Stimulated activated CD4-positive, alpha-beta T cell treated with anti-CD3 and anti-CD28 coated beads, Interleukin-1b, Interleukin-23, amount 100 ng/mL, for 24 hours (primary cell): Measurements from ENCODE around the gene USP35.

Experiments used
- DNase-seq, 4 experiments: peaks; one replicate each; pipeline ENCODE4 v3.0.0-alpha.2; 2020; ENCODE audit warnings: low read depth in 4 of 4, low spot score in 1 of 4

USP35 gene

DNA sequence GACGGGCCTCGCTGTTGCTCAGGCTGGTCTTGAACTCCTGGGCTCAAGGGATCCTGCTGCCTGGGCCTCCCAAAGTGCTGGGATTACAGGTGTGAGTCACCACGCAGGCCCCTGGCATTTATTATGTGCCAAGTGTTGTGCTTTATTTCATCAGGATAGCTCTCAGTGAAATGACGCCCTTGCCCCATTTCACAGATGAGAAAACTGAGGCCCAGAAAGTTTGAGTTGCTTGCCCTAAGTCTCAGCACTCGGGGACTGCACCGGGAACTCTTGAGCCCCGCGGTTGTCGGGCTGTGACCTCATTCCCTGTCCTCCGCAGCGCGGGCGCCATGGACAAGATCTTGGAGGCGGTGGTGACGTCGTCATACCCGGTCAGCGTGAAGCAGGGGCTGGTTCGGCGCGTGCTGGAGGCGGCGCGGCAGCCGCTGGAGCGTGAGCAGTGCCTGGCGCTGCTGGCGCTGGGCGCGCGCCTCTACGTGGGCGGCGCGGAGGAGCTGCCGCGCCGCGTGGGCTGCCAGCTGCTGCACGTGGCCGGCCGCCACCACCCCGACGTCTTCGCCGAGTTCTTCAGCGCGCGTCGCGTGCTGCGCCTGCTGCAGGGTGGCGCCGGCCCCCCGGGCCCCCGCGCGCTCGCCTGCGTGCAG lies 7.3 kb downstream of the USP35 start:
- no peak for DNase-seq

DNA sequence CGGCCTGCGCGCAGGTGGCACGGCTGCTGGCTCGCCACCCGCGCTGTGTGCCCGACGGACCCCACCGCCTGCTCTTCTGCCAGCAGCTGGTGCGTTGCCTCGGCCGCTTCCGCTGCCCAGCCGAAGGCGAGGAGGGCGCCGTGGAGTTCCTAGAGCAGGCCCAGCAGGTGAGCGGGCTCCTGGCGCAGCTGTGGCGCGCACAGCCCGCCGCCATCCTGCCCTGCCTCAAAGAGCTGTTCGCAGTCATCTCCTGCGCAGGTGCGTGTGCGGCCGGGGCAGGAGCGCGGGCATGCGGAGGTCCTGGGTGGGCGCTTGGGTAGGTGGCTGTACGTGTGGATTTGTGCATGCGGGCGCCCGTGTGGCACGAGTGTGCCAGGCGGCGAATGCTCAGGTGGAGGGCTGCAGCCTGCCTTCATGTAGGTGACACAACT lies 8.0 kb downstream of the USP35 start:
- DNase-seq: no peak

DNA sequence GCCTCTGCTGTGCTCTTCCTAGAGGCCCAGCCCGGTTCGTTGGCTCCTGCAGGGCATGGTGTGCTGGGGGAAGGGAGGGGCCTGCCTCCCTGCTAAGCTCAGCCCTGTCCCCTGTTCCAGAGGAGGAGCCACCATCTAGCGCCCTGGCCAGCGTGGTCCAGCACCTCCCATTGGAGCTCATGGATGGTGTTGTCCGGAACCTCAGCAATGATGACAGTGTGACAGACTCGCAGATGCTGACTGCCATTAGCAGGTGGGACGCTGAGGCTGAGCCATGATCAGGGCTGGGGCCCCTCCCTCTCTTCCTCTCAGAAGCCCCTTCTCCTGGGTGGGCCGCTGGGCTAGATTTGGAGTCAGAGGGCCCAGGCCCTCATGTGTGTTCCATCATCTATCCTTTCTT lies 9.1 kb downstream of the USP35 start:
- no peak for DNase-seq

DNA sequence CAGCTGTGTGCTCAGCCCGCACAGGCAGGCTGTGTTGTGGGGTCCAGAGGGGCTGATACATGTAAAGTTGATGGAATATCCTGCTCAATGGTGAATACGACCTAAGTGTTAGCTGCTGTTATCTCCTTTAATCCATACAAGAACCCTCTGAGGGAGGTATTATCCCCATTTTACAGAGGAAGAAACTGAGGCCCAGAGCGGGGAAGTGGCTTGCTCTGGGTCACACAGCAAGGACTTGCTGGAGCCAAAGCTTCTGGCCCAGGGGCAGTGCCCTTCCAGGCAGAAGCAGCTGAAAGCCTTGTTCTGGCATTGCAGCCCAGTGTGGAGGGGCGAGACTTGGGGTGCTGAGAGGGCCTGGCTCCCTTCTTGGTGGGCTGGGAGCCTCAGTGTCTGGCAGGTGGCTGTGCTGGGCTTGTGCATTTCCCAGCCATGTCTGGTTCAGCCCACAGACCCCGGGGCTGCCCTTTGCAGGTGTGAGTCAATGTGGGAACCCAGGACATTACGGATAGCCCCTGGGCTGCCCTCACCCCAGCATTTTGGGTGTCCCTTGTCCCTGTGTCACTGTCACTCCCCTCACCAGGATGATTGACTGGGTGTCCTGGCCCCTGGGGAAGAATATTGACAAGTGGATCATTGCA lies 10.4 kb downstream of the USP35 start:
- no peak for DNase-seq

DNA sequence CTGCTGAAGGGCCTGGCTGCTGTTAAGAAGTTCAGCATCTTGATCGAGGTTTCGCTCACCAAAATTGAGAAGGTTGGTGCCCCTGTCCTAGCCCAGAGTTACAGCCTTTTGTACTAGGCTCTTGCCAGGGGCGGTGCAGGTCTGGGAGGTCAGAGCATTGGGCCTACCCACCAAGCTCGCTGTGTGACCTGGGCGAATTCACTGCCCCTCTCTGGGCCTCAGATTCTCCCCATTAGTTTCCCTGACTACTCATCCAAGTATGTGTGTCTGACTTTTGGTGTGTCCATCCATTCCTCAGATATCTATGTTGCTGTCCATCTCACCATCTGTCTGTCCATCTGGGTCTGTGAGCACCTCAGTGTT lies 10.9 kb downstream of the USP35 start:
- DNase-seq: no peak

DNA sequence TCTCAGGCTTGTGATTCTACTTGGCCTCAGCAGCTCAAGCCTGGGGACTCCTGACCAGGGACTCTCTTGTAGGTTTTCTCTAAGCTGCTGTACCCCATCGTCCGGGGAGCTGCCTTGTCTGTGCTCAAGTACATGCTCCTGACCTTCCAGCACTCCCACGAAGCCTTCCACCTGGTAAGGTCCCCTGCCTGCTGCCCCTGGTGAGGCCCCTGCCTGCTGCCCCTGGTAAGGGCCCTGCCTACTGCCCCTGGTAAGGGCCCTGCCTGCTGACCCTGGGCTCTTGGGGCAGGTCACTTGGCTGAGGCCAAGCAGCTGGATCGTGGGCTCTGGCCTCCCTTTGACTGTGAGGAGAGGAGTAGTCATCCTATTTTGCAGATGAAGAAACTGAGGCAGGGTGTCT lies 11.3 kb downstream of the USP35 start:
- no peak for DNase-seq

DNA sequence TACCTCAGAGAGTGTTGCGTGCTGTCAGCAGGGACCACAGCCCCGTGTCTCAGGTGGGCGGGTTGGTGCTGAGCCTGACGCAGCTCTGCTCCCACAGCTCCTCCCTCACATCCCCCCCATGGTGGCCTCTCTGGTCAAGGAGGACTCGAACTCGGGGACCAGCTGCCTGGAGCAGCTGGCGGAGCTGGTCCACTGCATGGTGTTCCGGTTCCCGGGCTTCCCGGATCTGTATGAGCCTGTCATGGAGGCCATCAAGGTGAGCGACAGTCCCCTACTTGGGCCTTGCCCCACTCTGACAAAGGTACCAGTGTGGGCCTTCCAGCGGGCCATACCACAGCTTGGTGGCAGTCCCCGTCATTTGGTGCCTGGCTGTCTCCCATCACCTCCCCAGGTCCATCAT lies 11.8 kb downstream of the USP35 start:
- DNase-seq: no peak

DNA sequence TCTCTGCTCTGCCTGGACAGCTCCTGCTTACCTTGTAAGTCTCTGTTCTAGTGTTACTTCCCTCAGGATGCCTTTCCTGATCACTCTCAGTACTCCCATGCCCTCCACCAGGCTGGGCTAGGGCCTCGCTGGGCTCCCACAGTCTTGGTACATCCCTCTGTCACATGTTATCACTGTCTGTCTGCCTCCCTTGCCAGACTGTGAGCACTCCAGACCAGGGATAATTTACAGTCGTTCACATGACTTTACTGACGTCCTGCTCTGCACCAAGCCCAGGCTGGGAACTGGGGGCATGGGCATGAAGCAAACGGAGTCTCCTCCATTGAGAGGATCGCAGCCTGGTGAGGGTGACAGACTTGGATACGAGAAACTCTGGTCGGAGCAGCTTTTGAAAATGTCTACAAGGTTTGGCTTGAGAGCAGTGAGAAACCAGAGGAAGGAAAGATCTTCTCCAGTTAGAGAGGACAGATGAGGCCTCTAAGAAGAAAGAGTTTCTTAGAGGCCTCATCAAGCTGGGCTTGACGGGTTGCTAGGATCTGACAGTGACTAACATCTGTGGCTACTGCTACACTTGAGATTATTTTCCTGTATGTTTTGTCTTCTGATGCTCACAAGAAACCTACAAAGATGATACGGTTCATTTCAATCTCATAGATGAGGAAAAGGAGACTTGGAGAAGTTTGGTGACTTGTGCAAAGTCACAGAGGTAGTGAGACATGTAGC lies 12.5 kb downstream of the USP35 start:
- no peak for DNase-seq

DNA sequence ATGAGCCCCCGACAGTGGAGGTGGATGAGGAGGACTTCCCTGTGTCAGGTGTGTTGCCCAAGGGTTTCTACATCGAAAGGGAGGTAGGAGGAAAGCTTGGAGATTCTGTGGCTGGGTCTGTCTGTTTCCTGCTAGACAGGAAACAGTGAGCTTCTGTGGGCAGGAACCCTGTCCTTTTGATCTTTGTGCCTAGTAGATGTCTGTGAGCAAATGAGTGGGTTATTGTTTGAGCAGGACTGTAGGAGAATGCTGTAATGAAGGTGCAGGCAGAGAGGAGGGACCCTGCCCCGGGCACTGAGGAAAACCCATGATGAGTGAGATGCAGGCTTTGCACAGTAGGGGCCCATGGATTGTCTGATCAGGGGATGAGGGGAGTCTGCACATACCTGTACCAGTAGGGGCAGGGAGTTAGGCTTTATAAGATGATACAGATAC lies 14.0 kb downstream of the USP35 start:
- no peak for DNase-seq

DNA sequence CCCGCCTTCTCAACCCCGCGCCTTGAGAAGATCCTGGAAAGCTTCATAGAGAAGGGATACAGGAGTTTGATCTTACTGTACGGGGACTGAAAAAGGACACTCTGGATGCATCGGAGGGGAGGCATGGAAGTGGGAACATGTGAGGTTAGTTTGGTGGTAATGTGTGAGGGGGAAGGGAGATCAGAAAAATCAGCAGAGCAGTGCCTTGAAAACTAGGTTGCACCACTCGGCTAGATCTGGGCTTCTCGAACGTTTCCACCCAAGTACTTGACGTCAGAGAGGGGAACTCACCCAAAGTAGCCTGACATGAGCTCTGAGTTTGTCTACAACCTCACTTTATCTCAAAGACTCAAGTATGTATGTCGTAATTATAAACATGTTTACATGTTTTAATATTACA lies 14.5 kb downstream of the USP35 start:
- DNase-seq: no peak

DNA sequence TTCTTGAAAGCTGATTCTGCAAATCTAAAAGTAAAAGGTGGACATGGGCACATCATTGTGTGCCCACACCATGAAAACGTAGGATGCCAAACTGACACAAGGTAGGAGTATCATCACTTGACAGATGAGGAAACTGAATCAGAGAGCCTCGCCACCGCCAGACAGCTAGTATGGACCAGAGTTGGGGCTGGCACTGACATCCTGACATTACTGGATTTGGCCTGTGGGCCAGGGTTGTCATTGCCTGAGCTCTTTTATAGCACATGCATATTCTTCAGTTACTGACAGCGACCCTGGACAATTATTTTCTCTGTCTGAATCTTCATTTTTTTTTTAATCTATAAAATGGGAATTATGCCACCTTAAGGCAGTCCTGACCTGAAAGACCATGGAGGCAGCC lies 16.5 kb downstream of the USP35 start:
- no peak for DNase-seq

DNA sequence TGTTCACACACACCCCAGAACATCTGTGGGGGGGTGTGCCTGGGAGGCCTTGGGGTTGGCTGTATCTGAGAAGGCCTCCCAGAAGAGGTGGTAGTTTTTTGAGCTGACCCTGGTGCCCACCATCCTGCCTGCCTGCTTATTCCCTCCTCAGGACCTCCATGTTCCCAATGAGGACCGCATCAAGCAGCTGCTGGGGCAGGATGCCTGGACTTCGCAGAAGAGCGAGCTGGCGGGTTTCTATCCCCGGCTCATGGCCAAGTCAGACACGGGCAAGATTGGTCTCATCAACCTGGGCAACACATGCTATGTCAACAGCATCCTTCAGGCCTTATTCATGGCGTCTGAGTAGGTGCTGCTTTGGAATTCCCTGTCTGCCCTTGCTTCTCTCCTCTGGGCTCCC lies 17.0 kb downstream of the USP35 start:
- DNase-seq: no peak

DNA sequence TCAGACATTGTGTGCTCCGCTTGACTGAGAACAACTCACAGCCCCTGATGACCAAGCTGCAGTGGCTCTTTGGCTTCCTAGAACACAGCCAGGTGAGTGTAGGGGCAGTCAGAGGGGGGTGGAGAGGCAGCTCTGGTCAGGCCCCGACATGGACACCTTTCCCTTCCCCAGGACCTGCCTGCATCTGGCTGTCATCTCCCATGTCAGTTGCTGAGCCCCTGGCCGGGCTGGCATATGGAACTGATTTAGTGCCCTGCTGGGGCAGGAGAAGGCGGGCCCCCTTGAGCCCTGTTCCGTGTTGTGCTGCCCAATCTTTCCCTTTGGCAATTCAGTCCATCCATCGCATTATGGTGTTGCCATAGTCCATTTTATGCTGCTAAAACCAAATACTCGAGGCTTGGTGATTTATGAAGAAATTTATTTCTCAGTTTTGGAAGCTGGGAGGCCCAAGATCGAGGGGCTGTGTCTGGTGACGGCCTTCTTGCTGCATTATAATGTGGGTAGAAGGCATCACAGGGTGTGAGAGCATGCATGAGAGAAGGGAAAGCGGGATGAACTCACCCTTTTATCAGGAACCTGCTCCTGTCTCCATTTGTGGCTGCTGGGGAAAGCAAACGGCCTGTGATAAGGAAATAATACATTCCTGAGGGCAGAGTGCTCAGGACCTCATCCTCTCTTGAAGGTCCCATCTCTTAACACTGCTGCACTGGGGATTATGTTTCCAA lies 19.0 kb downstream of the USP35 start:
- DNase-seq: no peak

DNA sequence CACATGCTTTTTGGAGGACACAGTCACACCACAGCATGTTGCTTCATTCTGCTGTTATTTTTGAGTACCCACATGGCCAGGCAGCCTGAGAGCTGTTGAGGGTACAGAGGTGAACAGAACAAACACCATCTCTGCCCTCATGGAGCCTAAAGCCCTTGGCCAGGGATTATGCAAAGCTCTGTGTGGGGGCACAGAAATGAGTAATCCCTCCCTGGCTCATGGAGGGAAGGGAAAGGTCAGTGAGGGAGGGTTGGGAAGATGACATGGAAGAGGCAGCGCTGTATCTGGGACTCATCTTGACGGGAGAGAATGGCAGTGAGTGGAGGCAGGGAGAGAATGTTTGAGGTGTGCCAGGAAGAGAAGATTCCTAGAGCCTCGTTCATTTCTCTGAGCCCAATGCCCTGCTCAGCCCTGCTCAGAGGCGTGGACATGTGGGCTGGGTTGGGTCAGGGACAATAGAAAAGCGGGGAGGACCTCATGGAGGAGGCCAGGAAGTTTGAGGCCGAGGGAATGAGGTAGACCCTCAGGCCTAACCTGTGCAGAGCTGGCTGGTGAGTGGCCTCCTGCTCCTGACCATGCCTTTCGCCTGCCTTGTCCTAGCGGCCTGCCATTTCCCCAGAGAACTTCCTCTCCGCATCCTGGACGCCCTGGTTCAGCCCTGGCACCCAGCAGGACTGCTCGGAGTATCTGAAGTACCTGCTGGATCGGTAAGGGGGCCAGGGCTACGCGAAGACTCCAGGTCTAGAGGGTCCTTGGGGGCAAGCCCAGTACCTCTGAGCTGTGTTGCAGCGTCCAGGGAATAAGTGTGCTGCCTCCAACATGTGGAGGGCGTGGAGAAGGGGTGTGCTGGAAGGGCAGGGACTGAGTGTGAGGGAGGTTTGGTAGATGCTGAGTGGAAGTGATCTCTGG lies 19.8 kb downstream of the USP35 start:
- DNase-seq: no peak

DNA sequence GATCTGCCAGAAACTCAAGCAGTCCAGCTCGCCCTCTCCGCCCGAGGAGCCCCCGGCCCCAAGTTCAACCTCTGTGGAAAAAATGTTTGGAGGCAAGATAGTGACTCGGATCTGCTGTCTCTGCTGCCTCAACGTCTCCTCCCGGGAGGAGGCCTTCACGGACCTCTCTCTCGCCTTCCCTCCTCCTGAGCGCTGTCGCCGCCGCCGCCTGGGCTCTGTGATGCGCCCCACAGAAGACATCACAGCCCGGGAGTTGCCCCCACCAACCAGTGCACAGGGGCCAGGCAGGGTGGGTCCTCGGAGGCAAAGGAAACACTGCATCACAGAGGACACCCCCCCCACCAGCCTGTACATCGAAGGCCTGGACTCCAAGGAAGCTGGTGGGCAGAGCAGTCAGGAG lies 20.8 kb downstream of the USP35 start:
- no peak for DNase-seq

DNA sequence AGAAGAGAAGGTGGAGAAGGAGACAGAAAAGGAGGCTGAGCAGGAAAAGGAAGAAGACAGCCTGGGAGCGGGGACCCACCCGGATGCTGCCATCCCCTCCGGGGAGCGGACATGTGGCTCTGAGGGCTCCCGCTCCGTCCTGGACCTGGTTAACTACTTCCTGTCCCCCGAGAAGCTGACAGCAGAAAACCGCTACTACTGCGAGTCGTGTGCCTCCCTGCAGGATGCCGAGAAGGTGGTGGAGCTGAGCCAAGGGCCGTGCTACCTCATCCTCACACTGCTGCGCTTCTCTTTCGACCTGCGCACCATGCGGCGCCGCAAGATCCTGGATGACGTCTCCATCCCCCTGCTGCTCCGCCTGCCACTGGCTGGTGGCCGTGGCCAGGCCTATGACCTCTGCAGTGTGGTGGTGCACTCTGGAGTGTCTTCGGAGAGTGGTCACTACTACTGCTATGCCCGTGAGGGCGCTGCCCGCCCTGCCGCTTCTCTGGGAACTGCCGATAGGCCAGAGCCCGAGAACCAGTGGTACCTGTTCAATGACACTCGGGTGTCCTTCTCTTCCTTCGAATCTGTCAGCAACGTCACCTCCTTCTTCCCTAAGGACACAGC lies 21.4 kb downstream of the USP35 start:
- no peak for DNase-seq

DNA sequence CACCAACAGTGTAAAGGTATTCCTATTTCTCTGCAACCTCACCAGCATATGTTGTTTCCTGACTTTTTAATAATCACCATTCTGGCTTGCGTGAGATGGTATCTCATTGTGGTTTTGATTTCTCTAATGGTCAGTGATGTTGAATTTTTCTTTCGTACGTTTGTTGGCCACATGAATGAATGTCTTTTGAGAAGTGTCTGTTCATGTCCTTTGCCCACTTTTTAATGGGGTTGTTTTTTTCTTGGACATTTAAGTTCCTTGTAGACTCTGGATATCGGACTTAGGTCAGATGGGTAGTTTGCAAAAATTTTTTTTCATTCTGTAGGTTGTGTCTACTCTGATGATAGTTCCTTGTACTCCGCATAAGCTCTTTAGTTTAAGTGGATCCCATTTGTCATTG lies 22.8 kb downstream of the USP35 start:
- no peak for DNase-seq

DNA sequence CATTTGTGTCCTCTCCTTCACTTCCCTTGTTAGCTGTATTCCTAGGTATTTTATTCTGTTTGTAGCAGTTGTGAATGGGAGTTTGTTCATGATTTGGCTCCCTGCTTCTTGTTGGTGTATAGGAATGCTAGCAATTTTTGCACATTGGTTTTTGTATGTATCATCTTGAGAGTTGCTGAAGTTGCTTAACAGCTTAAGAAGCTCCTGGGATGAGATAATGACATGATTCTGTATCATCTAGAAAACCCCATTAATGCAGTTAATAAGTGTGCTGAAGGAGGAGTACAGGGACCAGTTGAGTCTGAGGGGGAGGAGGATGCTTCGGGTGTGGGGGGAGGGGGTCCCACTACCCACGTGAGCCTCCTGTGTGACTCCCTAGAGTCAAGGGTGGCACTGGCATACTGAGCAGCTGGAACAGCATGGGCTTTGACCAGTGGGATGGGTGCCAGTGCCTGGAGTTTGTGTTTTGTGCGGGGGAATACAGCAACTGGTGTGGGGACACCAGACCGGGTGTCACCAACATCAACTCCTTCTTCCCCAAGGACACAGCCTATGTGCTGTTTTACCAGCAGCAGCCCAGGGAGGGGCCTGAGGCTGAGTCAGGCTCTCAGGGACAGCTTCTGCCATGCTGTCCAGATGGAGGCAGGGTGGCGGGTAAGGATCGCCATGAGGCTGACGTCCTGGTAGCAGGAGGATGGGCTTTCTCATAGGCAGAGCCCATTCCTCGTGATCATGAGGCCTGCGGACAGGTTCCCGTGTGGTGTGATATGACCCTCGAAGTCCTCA lies 24.1 kb downstream of the USP35 start:
- DNase-seq: no peak

DNA sequence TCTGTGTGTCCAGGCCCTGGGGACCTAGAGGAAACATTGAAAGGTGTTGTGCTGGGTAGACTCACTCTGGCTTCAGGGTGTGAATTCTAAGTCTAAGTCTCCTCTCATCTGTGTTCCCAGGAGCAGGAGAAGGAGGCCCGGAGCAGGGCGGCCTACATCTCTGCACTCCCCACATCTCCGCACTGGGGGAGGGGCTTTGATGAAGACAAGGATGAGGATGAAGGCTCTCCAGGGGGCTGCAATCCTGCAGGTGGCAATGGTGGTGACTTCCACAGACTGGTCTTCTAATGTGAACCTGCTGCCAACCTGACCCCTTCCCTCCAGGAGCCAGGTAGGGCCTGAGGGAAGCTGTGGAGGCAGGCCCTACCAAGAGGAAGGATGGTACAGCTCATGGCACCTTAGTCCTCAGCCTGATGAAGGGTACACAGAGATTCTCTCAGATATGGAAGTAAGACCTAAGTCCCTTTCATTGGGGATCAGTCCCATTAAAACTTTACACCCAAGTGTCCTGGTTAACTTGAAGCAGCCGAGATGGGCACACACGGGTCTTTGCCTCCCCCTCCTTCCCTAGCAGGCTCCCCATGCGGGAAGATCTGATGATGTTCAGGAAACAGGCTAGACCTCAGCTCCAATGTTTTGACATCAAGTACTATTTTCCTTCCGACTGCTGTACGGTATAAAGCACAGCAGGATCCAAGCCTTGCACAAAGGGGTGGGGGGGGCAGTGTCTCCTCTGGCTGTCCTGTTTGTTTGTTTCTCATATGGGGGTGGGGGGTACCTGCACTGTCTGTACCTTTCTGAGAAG lies 25.0 kb downstream of the USP35 start:
- DNase-seq: no peak
